HEK293 (cell line): ENCODE measurements around the gene CEP70.

Source experiments
- CTCF ChIP-seq: fragments of 450-650 bp; formaldehyde crosslinking; IDR thresholded peaks from 2 replicates; pipeline ENCODE4 v1.5.1; 2016; ENCODE audit warnings: missing biosample characterization, missing genetic modification characterization
- INSM2 ChIP-seq: fragments of 450-650 bp; formaldehyde crosslinking; IDR thresholded peaks from 2 replicates; pipeline ENCODE4 v1.5.1; 2016; ENCODE audit warnings: missing biosample characterization, missing genetic modification characterization
- MEIS1 ChIP-seq: sonication (generic); formaldehyde crosslinking; IDR thresholded peaks from 2 replicates; pipeline ENCODE4 v1.8.1; 2022; ENCODE audit warnings: missing genetic modification reagents, mild to moderate bottlenecking, borderline replicate concordance
- OSR2 ChIP-seq: fragments of 450-650 bp; formaldehyde crosslinking; IDR thresholded peaks from 2 replicates; pipeline ENCODE4 v1.5.1; 2016; ENCODE audit warnings: missing biosample characterization, missing genetic modification characterization
- PRDM10 ChIP-seq: fragments of 450-650 bp; formaldehyde crosslinking; IDR thresholded peaks from 2 replicates; pipeline ENCODE4 v1.5.1; 2016; ENCODE audit warnings: missing biosample characterization, missing genetic modification characterization
- SCRT2 ChIP-seq: fragments of 450-650 bp; formaldehyde crosslinking; IDR thresholded peaks from 2 replicates; pipeline ENCODE4 v1.5.1; 2016; ENCODE audit warnings: missing biosample characterization, missing genetic modification characterization
- TRIM28 ChIP-seq: IDR thresholded peaks from 2 replicates; pipeline ENCODE4 v1.6.1; 2011; ENCODE audit warnings: low read length, control low read depth, borderline replicate concordance
- YY1 ChIP-seq: fragments of 450-650 bp; formaldehyde crosslinking; IDR thresholded peaks from 2 replicates; pipeline ENCODE4 v1.5.1; 2018; ENCODE audit warnings: missing biosample characterization, missing genetic modification characterization
- ZNF16 ChIP-seq: fragments of 450-650 bp; formaldehyde crosslinking; IDR thresholded peaks from 2 replicates; pipeline ENCODE4 v1.5.1; 2016; ENCODE audit warnings: low read depth, missing biosample characterization, missing genetic modification characterization
- ZNF18 ChIP-seq: fragments of 450-650 bp; formaldehyde crosslinking; IDR thresholded peaks from 2 replicates; pipeline ENCODE4 v1.5.1; 2016; ENCODE audit warnings: missing biosample characterization, missing genetic modification characterization
- ZNF274 ChIP-seq, 2 experiments: fragments of 200-500 bp in 1 of 2; fragments of 450-650 bp in 1 of 2; sonication (Bioruptor generic) in 1 of 2; formaldehyde crosslinking in 1 of 2; IDR thresholded peaks; 2 replicates each; pipeline versions ENCODE4 v1.5.1 to v1.6.1; 2014 to 2016; ENCODE audit warnings: borderline replicate concordance in 1 of 2, inconsistent platforms in 1 of 2, low read length in 1 of 2, missing biosample characterization in 1 of 2, missing genetic modification characterization in 1 of 2
- ZNF433 ChIP-seq: fragments of 450-650 bp; formaldehyde crosslinking; IDR thresholded peaks from 2 replicates; pipeline ENCODE4 v1.5.1; 2016; ENCODE audit warnings: missing biosample characterization, missing genetic modification characterization, low read depth
- ZNF626 ChIP-seq: fragments of 450-650 bp; sonication (Bioruptor Pico); formaldehyde crosslinking; IDR thresholded peaks from 2 replicates; pipeline ENCODE4 v1.5.1; 2018; ENCODE audit warnings: missing biosample characterization, missing genetic modification characterization, inconsistent platforms

- TF ChIP-seq ZNF18 (tag by site-specific recombination), result no peak
- no peak for TF ChIP-seq MEIS1 (CRISPR knock-in tag)
- TF ChIP-seq CTCF, result no peak
- TF ChIP-seq TRIM28, result no peak
- TF ChIP-seq ZNF16 (tag by site-specific recombination), result no peak
- TF ChIP-seq SCRT2, result no peak
- TF ChIP-seq PRDM10 (tag by site-specific recombination), result no peak
- TF ChIP-seq OSR2, result no peak
- no peak for TF ChIP-seq ZNF274 (IDR thresholded peaks at IDR 0.05; ENCODE audit: low read length)
- no peak for TF ChIP-seq ZNF274 (tag by site-specific recombination; IDR thresholded peaks at IDR 0.05; ENCODE audit: borderline replicate concordance)
- no peak for TF ChIP-seq ZNF433 (tag by site-specific recombination)
- TF ChIP-seq ZNF626 (tag by site-specific recombination), result no peak
- TF ChIP-seq INSM2, result no peak
- TF ChIP-seq YY1 (tag by site-specific recombination), result no peak
Observed at GRCh38 chr3:138456961-138457862, 136.8 kb downstream of the CEP70 start.
